ENCODE data around the gene FOSB. TPM values are rescaled to one million over a fixed set of nuclear protein-coding genes. Genes with fewer than 3 reads are reported as not detected.
"Not testable (repeated sequence)": the region's sequence is repeated elsewhere in the genome, so short reads cannot be mapped to it uniquely, and the experiment has no call there.

FOSB gene
- polyA plus RNA-seq, 1 donor from 2014 or later, result 2.1 TPM

DNA sequence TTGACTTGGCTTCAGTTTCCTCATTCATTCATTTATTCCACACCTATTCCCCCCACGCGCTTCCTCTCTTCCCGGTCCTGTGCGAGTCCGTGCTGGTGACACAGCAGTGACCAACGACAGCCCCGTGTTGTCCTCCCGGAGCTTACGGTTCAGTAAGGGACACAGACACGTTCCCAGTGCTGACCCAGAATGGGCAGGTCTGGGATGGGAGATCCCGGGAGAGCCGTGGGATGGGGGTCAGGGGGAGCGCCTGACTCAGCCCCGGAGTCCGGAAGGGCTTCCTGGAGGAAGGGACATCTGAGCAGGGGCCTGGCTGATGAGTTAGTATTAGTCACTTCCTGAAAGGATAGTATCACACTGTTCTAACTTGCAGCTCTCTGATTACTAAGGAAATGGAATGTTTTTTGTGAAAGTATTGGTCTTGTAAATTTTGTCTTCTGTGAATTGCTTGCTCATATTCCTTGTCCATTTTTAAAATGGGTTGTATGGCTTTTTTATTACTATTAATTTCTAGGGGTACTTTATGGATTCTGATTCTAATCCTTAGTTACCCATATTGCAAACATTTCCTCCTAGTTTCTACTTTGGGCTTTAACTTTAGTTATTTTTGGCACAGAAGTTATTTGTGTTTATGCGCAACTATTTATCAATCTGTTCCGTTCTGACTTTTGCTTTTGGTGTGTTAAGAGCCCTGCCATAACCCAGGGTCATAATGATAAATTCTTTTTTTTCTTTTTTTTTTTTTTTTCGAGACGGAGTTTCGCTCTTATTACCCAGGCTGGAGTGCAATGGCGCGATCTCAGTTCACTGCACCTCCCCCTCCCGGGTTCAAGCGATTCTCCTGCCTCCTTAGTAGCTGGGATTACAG lies 43.4 kb upstream of the FOSB start:
- Histone ChIP-seq H3K4me3 (ENCODE audit: low read length) (peak overlapping the region; percentile 84), H3K9me2 (ENCODE audit: insufficient read depth, low read length) (no peaks in the 10 kb centered on the region), H3K4me2 (ENCODE audit: low read length) (peak overlapping the region; percentile 23), H3K9ac (ENCODE audit: low read length) (peak overlapping the region; percentile 73), H3K27ac (ENCODE audit: low read length) (peak overlapping the region; percentile 66), H4K20me1 (ENCODE audit: insufficient read depth) (no peaks in the 10 kb centered on the region), H3K9me3 (ENCODE audit: low read length) (no peaks in the 10 kb centered on the region), H3K36me3 (ENCODE audit: insufficient read depth, low read length) (no peaks in the 10 kb centered on the region), H3K27me3 (ENCODE audit: insufficient read depth, low read depth, low read length) (peaks cover 16% of the 10 kb centered on the region), H3K79me2 (replicated peaks; ENCODE audit: insufficient read depth, low read length) (peaks cover 4% of the 10 kb centered on the region), H2AFZ (ENCODE audit: low read depth, low read length) (peak overlapping the region; percentile 66), H3F3A (ENCODE audit: insufficient read depth, low read length, poor library complexity, severe bottlenecking) (no peaks in the 10 kb centered on the region)
- TF ChIP-seq, protein P1, sequence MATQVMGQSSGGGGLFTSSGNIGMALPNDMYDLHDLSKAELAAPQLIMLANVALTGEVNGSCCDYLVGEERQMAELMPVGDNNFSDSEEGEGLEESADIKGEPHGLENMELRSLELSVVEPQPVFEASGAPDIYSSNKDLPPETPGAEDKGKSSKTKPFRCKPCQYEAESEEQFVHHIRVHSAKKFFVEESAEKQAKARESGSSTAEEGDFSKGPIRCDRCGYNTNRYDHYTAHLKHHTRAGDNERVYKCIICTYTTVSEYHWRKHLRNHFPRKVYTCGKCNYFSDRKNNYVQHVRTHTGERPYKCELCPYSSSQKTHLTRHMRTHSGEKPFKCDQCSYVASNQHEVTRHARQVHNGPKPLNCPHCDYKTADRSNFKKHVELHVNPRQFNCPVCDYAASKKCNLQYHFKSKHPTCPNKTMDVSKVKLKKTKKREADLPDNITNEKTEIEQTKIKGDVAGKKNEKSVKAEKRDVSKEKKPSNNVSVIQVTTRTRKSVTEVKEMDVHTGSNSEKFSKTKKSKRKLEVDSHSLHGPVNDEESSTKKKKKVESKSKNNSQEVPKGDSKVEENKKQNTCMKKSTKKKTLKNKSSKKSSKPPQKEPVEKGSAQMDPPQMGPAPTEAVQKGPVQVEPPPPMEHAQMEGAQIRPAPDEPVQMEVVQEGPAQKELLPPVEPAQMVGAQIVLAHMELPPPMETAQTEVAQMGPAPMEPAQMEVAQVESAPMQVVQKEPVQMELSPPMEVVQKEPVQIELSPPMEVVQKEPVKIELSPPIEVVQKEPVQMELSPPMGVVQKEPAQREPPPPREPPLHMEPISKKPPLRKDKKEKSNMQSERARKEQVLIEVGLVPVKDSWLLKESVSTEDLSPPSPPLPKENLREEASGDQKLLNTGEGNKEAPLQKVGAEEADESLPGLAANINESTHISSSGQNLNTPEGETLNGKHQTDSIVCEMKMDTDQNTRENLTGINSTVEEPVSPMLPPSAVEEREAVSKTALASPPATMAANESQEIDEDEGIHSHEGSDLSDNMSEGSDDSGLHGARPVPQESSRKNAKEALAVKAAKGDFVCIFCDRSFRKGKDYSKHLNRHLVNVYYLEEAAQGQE (IDR thresholded peaks at IDR 0.05; ENCODE audit: borderline replicate concordance), result no peak
- TF ChIP-seq EP300 (conservative IDR thresholded peaks at IDR 0.05; ENCODE audit: poor library complexity, severe bottlenecking), result no peak
- no peak for TF ChIP-seq POLR2AphosphoS5 (IDR thresholded peaks at IDR 0.05)
- TF ChIP-seq MXI1 (conservative IDR thresholded peaks at IDR 0.05; ENCODE audit: poor library complexity, severe bottlenecking), result no peak
- no peak for TF ChIP-seq RAD21 (conservative IDR thresholded peaks at IDR 0.05)
- no peak for TF ChIP-seq EZH2 (IDR thresholded peaks at IDR 0.05; ENCODE audit: borderline replicate concordance, insufficient read depth, low read length, poor library complexity, severe bottlenecking)
- no peak for TF ChIP-seq SMC3 (conservative IDR thresholded peaks at IDR 0.05; ENCODE audit: poor library complexity)

DNA sequence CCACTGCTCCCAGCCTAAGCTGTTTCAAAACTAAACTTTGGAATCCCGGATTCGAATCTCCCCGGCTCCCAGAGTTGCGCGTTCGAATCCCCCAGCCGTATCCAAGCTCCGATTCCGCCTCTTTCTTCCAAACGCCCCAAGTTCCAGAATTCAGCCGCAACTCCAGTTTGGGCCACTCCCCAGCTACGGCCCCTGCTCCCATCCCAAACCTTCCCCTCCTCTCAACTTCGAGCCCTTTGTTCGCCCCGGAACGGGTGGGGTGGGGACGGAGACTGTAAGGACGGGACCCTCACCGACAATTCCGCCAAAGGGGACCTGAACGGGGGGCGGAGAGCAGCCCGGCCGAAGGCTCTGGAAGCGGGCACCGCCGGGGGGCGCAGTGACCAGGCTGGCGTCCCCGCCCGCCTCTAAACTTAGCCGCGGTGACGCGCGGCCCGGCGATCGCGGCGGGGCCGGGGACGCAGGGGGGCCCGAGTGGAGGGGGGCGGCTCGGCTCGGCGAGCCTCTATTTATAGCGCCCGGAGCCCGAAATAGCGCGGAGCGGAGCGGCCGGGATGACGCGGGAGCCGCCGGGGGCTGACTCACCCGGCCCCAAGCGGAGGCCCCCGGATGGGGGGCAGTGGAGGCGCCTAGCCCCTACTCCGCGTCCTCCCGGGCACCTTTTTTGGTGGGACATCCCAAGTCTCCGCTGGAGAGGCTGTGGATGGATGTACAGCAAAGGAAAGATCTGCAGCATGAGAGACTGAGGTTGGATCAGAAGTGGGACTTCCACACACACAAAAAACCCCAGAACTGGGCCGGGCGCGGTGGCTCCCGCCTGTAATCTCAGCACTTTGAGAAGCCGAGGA lies 39.2 kb upstream of the FOSB start:
- no peak overlapping the region for H3K27ac ChIP-seq (ENCODE audit: low read length)
- no peak overlapping the region for H3K9ac ChIP-seq (ENCODE audit: low read length)
- H3K9me3 ChIP-seq (ENCODE audit: low read length), result no peaks in the 10 kb centered on the region
- H3K4me3 ChIP-seq (ENCODE audit: low read length), result peak overlapping the region; percentile 48
- H3K27me3 ChIP-seq (ENCODE audit: insufficient read depth, low read depth, low read length), result peaks cover 17% of the 10 kb centered on the region
- no peak overlapping the region for H2AFZ ChIP-seq (ENCODE audit: low read depth, low read length)
- H3K36me3 ChIP-seq (ENCODE audit: insufficient read depth, low read length), result no peaks in the 10 kb centered on the region
- no peaks in the 10 kb centered on the region for H4K20me1 ChIP-seq (ENCODE audit: insufficient read depth)
- H3K9me2 ChIP-seq (ENCODE audit: insufficient read depth, low read length), result no peaks in the 10 kb centered on the region
- no peaks in the 10 kb centered on the region for H3F3A ChIP-seq (ENCODE audit: insufficient read depth, low read length, poor library complexity, severe bottlenecking)
- no peaks in the 10 kb centered on the region for H3K79me2 ChIP-seq (replicated peaks; ENCODE audit: insufficient read depth, low read length)
- H3K4me2 ChIP-seq (ENCODE audit: low read length), result no peak overlapping the region
- TF ChIP-seq, protein P2, sequence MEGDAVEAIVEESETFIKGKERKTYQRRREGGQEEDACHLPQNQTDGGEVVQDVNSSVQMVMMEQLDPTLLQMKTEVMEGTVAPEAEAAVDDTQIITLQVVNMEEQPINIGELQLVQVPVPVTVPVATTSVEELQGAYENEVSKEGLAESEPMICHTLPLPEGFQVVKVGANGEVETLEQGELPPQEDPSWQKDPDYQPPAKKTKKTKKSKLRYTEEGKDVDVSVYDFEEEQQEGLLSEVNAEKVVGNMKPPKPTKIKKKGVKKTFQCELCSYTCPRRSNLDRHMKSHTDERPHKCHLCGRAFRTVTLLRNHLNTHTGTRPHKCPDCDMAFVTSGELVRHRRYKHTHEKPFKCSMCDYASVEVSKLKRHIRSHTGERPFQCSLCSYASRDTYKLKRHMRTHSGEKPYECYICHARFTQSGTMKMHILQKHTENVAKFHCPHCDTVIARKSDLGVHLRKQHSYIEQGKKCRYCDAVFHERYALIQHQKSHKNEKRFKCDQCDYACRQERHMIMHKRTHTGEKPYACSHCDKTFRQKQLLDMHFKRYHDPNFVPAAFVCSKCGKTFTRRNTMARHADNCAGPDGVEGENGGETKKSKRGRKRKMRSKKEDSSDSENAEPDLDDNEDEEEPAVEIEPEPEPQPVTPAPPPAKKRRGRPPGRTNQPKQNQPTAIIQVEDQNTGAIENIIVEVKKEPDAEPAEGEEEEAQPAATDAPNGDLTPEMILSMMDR (IDR thresholded peaks at IDR 0.05; ENCODE audit: poor library complexity, severe bottlenecking), result peak; percentile 24
- TF ChIP-seq MXI1 (conservative IDR thresholded peaks at IDR 0.05; ENCODE audit: poor library complexity, severe bottlenecking) (no peak), SMC3 (conservative IDR thresholded peaks at IDR 0.05; ENCODE audit: poor library complexity) (no peak), TAF1 (IDR thresholded peaks at IDR 0.05; ENCODE audit: low read depth) (no peak), RAD21 (conservative IDR thresholded peaks at IDR 0.05) (no peak), POLR2AphosphoS5 (IDR thresholded peaks at IDR 0.05) (no peak), EZH2 (IDR thresholded peaks at IDR 0.05; ENCODE audit: borderline replicate concordance, insufficient read depth, low read length, poor library complexity, severe bottlenecking) (no peak)
- TF ChIP-seq, protein P1 (IDR thresholded peaks at IDR 0.05; ENCODE audit: borderline replicate concordance), result no peak

DNA sequence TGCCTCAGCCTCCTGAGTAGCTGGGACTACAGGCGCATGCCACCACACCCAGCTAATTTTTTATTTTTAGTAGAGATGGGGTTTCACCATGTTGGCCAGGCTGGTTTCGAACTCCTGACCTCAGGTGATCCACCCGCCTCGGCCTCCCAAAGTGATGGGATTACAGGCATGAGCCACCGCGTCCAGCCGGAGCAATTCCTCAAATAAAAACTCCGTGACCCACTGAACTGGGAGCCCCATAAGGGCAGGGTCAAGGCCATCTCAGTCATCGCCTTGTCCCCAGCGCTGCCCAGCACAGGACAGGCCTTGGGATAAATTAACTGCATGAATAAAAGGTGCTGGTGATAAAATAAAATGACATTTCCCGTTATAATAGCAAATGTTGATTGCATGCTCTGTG lies 37.9 kb upstream of the FOSB start:
- peaks cover 17% of the 10 kb centered on the region for H3K27me3 ChIP-seq (ENCODE audit: insufficient read depth, low read depth, low read length)
- H2AFZ ChIP-seq (ENCODE audit: low read depth, low read length); H3K9ac ChIP-seq (ENCODE audit: low read length); H3F3A ChIP-seq (ENCODE audit: insufficient read depth, low read length, poor library complexity, severe bottlenecking); H3K36me3 ChIP-seq (ENCODE audit: insufficient read depth, low read length); H3K27ac ChIP-seq (ENCODE audit: low read length); H3K9me2 ChIP-seq (ENCODE audit: insufficient read depth, low read length); H3K4me2 ChIP-seq (ENCODE audit: low read length); H3K79me2 ChIP-seq (replicated peaks; ENCODE audit: insufficient read depth, low read length); H4K20me1 ChIP-seq (ENCODE audit: insufficient read depth); H3K9me3 ChIP-seq (ENCODE audit: low read length); H3K4me3 ChIP-seq (ENCODE audit: low read length): not testable (repeated sequence)
